Measurements from ENCODE around the gene ZFC3H1.

ZFC3H1 gene

DNA sequence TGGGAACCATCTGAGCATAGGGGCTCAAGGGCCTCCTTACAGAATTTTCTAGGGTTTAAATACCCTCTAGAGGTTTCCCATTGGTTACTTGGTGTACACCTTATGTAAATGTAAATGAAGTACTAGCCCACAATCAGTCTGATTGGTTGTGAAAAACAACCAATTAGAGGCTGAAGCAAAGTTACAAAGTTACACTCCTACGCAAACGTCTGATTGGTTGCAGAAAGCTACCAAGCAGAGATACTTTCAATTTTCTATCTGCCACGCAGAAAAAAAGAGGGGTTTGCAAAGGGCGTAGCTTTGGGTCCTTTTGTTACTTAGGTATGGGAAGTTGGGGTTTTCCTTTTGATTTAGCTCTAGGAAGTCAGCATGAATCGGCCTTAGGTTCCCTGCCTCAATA, 20.4 kb upstream of the ZFC3H1 start:
- no peak for DNase-seq (ENCODE audit: low read depth in 2 of 2)

DNA sequence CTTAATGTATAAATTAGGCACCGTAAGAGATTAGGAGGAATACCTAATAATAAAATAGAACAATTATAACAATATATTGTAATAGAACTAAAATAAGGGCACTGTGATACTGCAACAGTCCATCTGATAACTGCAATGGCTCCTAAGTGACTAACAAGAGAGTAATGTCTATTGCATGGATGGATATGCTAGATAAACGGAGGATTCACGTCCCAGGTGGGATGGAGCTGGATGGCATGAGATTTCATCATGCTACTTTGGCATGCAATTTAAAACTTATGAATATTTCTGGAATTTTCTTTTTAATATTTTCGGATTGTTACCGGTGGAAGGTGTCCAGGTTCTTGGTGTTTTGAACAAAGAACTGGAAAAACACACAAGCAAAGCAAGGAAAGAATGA, 20.0 kb upstream of the ZFC3H1 start:
- no peak for DNase-seq (ENCODE audit: low read depth in 2 of 2)

DNA sequence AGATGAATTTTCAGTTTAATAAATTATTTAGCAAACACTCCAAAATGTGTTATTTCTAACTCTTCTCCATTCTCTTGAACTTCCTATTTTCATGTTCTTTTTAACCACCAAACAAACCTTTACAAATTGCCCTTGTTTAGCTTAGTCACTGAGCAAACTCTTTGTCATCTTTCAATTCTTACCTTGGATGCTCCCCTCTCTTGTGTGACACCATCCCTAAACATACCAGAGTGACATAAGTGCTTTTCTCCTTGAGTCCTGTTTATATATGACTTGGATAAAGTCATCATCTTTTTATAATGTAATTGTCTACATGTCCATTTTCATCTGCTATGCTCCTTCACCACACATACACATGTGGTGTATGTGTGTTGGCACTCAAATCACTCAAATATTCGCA, 18.8 kb upstream of the ZFC3H1 start:
- no peak for DNase-seq (ENCODE audit: low read depth in 2 of 2)

DNA sequence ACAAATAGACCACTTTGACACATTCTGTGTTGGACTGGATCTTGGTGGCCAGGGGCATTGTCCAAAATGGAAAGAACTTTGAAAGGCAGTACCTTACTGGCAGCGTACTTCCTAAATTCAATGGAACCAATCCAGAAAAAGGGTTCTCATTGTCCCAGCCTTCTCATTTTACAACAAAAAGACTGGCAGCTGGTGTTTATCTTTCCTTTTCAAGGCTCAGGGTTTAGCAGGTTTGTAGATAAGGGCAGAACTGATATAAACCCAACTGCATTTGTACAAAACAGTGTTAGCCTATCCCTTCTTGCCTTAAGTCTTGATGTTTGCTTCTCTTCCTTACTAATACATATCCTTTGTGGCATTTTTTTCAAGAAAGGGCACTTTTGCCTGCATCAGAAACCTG, 8.2 kb upstream of the ZFC3H1 start:
- no peak for DNase-seq (ENCODE audit: low read depth in 2 of 2)

DNA sequence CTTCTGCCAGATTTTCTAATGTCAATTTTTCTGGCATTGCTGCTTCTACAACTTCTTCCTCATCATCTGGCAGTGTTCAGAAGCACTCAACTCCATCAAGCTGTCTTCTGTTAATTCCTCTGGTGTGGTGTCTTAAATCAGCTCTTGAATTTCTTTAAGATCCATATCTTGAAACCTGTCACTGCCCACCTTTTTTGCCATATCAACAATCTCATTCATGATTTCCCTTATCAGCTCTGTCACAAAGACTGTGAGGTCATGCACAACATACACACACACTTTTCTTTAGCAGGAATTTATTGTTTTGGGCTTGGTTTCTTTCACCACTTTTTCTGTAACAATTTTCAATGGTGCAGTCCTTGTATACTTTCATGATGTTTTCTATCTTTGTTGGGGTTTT, 7.7 kb upstream of the ZFC3H1 start:
- DNase-seq (ENCODE audit: low read depth in 2 of 2): no peak

DNA sequence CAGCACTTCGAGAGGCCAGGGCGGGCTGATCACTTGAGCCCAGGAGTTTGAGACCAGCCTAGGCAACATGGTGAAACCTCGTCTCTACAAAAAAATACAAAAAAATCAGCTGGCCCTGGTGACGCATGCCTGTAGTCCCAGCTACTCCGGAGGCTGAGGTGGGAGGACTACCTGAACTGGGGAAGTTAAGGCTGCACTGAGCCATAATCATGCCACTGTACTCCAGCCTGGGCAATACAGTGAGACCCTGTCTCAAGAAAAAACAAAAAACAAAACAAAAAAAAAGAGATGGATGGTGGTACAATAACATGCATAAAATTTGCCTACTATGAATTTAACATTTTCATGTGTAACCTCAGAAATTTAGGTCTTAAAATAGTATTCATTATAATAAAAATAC, 2.6 kb upstream of the ZFC3H1 start:
- DNase-seq (ENCODE audit: low read depth in 2 of 2): no peak

DNA sequence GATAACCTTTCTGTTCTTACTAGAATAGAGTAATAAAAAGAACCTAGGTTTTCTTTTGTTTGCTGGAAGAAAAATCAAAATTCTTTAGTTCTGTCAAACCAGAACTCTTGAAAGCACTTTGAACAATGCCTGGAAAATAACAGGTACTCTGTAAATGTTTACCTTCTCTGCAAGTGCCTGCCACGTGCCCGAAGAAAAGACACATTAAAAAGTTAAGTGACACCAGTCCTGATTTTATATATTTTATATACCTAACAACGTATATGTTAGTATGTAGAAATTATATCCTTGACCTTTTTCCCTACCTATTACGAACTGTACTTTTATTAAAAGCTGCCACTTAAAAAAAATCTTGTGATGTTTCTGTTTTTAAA, 1.4 kb upstream of the ZFC3H1 start:
- DNase-seq (ENCODE audit: low read depth in 2 of 2): no peak

DNA sequence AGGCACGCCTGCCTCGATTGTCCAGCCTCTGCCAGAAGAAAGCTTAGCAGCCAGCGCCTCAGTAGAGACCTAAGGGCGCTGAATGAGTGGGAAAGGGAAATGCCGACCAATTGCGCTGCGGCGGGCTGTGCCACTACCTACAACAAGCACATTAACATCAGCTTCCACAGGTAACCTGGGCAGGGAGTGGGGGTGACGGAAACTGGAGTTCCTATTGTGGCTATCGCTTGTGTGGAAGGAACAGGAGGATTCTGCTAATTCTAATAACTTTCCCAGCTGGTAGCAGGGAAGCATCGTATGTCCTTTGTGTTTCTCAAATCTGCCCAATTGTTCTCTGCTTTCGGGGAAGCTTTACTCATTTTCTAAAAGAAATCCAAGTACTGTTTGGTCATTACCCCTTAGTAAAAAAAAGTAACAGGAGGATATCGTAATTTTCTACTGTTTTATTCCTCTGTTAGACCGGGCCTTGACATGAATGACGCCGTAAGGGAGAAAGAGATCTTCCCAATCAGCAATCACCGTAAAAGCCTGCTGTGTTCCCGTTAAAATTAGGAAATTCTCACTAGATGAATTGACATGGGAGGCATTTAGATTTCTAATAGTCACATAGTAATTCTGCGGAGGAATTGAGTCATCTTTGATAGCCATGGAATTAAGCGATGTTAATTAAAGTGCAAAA, 902 bp upstream of the ZFC3H1 start:
- DNase-seq (ENCODE audit: low read depth in 2 of 2): no peak

DNA sequence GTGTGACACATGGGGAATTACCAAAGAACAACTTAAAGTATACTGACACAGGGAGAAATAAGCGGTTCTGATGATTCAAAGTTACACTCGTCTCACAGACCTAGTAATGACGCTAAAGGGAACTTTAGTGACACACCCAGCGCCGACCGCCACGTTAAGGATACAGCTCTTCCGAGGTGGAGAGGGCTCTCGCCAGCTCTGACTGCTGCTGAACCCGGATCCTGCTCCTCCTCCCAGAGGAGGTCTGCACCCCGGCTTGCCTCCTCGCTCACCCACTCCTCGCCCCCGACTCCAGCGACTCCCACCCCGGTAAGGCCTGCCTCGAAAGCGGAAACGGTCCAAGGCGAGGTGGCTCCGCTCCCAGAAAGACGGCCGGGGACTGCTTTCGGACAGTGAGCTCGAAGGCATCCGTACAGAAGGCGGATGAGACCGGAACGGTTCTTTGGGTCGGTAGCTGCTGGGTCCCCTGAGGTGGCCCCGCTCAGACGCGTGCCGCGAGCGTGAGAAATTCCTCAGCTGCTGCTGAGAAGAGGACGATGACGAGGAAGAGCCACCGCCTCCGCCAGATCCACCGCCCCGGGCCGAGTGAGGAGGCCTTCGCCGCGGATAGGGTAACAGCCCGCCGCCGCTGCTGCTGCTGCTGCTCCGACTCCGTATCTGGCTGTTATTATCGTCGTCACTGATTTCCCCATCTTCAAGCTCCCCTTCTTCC, 643 bp downstream of the ZFC3H1 start:
- DNase-seq (ENCODE audit: low read depth in 2 of 2): peak in 1 of 2 experiments; percentile 16

DNA sequence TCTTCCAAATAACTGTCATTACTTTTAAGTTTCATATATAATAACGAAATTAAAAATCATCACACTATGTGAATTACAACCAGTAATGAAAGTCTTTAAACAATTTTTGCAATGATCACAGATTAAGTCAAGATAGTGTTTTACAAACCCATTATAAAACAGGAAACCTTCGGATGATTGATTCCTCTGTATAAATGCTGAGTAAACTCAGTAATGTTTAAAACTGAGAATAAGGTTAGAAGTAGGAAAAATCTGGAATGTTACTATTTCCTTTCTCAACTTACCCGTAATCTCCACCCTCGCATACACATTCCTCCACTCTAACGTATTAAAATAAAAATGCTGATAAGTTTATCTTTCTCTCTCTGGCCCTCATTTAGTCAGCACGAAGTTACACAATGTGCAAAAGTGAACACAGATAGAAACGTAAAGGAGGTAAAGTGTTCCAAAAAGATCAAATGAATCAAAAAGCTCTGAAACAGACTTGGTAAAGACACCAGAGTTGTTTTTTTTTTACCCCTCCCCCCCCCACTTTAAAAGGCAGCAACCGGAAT, 1.6 kb downstream of the ZFC3H1 start:
- DNase-seq (ENCODE audit: low read depth in 2 of 2): peak in 1 of 2 experiments; percentile 24

DNA sequence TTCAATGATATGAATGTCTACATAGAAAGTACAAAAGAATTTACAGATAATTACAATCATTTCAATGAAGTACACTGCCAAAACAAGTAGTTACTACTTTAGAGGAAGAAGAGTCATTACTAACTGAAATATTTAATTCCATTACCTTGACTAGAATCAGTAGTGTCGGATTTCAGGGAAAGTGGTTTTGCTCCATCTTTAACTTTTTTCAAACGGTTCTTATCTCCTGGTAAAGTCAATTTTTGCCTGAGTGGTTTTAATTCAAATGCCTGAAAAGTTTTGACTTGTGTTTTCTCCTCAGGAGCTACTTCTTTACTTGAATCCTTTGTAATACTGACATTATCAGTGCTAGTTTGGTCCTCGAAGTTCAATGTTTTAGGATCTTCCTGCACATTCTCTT, 6.9 kb downstream of the ZFC3H1 start:
- DNase-seq (ENCODE audit: low read depth in 2 of 2): no peak

DNA sequence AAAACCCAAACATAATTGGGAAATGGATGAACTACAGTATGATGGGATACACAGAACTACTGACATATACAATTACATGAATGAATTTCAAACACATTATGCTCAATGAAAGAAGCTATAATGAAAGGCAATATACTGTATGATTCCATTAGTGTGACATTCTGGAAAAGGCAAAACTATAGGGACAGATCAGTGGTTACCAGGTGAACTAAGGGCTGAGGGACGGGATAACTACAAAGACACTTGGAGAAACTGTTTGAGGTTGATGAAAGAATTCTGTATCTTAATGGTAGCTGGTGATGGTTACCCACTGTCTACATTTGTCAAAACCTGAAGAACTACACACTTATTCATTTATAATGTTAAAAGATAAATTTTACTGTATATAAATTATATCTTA, 7.7 kb downstream of the ZFC3H1 start:
- DNase-seq (ENCODE audit: low read depth in 2 of 2): no peak

DNA sequence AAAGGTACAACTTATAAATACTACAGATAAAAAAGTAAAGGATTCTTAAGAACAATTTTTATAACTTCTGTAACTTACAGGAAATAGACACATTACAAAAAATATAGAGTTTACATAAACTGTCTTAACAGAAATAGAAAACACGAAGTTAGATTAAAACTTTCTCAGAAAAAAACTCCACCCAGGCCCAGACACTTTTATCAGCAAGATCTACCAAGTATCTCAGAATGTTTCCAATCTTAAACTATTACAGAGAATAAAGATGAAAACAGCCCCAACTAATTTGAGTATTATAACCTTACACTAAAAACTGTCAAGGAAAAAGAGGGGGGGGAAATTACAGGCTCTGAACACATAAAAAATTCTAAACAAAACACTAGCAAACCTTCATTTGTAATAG, 8.2 kb downstream of the ZFC3H1 start:
- no peak for DNase-seq (ENCODE audit: low read depth in 2 of 2)

DNA sequence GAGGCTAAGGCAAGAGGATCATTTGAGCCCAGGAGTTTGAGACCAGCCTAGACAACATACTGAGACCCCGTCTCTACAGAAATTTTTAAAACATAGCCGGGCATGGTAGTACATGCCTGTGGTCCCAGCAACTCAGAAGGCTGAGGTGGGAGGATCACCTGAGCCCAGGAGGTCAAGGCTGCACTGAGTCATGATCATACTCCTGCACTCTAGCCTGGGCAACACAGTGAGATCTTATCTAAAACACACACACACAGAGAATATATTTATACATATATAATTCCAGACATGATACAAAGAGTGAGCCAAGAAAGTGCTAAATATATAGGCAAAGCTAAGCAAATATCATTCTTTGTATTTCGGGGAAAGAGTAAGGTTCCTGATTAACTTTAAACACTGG, 9.4 kb downstream of the ZFC3H1 start:
- DNase-seq (ENCODE audit: low read depth in 2 of 2): no peak

DNA sequence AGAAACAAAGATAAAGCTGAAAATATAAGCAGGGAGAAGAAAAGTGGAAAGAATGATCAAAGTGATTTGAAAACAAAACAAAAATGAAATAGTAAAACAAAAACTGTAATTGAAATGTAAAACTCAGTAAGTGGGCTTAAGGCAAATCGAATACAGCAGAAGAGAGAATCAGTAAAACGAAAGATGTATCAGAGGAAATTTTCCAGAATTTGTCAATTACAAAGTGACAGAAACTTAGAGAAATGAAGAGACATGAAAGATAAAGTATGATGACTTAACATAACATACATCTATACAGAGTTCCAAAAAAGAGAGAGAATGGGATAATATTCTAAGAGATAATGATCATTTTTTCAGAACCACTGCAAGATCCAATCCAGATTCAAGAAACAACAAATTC, 10.5 kb downstream of the ZFC3H1 start:
- no peak for DNase-seq (ENCODE audit: low read depth in 2 of 2)

DNA sequence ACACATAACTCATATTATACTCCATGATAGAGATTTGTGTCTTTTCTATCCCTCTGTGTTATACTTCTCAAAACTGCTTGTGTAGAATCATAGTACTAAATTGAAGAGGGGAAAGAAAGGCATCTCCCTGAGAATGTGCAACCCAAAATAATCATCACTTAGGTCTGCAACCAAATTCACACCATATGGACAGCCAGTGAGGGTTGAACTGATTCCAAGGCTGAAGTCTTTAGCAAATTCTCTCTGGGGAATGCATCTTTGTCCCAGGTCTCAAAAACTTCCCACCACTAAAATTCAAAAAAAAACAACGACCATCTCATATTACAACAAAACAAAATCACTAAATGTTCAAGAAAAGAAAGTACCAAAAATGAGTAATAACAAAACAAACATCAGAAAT, 11.0 kb downstream of the ZFC3H1 start:
- peak; percentile 13 to 23 for DNase-seq (ENCODE audit: low read depth in 2 of 2)

DNA sequence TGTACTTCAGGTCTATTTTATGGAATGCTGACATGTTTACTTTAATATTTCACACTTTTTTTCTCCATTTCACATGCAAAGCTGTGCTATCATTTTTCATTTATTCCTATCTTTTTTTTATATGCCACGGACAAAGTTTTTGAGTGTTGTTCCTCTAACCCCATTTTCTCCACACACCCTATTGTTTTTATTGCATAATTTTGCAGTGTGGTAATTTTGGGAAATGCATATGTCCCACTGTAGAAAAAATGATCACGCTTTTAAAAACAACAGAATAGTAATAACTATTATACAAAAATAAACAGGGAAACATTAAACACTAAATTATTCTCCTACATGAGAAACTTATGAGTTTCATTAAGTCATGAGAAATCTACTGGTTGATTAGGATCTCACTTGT, 14.2 kb downstream of the ZFC3H1 start:
- DNase-seq (ENCODE audit: low read depth in 2 of 2): no peak

DNA sequence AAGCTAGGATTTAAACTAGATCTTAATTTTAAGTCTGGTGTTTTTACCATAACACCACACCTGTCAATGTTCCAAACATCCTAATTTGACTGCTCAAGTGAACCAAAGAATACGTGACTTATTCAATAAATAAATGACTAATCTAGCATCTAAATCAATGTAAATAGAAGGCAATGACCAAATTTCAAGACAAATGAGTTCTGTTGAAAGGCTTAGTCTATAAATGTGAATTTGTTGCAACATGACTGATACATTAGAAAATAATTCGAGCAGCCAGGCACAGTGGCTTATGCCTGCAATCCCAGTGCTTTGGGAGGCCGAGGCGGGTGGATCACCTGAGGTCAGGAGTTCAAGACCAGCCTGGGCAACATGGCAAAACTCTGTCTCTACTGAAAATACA, 15.1 kb downstream of the ZFC3H1 start:
- DNase-seq (ENCODE audit: low read depth in 2 of 2): no peak

DNA sequence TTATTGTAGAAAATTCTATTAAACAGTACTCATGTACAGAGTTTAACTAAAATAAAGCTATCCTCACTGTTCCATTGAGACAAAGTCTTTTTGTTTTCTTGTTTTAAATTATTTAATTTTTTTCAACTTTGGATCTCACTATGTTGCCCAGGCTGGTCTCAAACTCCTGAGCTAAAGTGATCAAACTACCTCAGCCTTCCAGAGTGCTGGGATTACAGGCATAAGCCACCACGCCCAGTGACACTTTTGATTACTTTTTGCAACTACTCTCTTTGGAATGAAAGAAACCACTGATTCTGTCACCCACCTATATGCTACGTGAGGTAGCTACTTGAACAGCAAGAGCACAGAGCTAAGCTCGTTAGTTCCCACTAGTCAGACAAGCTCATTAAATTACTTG, 17.1 kb downstream of the ZFC3H1 start:
- no peak for DNase-seq (ENCODE audit: low read depth in 2 of 2)

DNA sequence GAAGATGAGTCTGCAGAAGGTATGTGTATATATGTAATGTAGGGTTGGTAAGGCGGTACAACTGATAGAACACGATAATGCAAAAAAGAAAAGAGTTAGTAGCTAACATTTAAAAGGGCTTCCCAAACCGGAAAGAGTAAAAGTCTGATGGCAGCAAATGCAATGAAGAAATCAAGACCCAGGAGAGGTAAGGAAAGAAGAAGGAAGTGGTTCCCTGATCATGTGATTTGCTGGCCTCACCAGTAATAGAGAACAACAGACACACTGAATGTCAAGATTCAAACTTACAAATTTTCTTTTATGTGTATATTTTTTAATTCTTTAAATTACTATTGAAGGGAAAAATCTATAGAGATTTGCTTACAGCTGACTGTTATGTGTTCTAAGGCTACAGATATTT, 18.4 kb downstream of the ZFC3H1 start:
- DNase-seq (ENCODE audit: low read depth in 2 of 2): no peak

DNA sequence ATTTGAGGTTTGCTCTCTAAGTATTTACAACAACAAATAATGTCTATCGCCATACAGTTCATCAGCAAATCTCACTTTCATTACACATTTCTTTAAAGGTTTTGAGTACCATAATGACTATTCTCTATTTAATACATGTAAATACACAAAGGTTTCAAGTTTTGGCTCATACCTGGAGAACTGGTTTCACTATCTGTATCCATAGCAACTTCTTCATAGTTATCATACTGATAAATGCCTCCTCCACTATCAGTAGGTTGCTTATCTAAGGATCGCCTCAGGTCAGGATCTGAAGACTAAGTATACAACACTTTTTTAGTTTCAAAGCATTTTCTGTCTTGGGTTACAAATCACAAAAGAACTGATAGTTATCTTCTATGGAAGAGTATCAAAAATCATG, 21.4 kb downstream of the ZFC3H1 start:
- no peak for DNase-seq (ENCODE audit: low read depth in 2 of 2)

DNA sequence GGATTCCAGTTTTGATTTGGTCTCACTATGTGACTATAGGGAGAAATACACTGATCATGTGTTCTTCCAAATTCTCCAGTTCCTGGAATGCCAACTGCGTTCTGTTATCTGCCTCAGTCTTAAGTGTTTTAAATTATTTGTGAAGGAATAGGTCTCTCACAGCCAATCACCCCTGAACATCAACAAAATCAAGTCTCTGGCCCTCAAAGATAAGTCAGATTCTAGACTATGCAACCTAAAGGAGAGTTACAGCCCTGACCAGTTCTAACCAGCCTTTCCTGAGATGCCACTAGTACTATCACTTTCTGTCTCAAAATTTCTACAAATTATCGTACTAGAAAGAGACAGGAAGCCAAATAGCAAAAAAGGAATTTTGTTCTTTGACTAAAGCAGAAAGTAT, 22.3 kb downstream of the ZFC3H1 start:
- no peak for DNase-seq (ENCODE audit: low read depth in 2 of 2)

DNA sequence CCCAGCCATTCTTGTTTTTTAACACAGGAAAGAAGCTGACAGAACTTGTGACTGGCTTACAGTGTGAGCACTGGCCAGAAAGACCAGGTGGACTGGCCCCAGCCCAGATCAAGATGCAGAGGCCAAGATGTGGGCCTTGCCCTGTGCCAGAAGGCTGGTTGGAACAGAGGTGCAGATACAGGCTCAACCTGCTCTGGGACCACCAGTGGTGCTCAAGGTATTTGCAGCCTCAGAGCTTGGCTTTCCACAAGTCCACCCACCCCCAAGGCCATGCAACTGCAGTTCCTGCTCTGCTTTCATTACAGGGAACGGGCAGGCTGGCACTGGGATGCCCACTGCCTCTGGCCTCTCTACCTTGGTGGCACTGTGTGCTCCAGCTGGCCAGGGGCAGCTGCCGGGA, 23.3 kb downstream of the ZFC3H1 start:
- DNase-seq (ENCODE audit: low read depth in 2 of 2): no peak

DNA sequence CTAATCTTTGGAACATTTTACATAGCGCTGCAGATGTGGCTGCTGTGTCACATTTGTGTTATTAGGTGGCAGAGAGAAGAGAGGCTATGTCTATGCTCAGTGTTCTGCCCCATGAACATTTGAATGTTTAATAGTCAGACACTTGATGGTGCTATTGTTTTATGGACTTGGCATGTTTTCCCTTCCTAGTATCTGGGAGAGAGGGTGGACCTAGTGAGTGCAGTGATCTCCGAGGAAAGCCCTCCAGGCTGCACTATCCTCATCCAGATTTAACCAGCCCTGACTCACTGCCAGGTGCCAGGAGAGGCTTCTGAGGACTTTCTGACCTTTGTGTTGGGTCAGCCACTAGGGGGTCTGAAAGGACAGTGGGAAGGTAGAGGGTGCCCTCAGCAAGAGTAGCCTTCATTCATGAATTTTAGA, 24.3 kb downstream of the ZFC3H1 start:
- no peak for DNase-seq (ENCODE audit: low read depth in 2 of 2)
